HCT116 (cell line): ENCODE data around the gene ZNF804B. TPM values are rescaled to one million over a fixed set of nuclear protein-coding genes. Genes with fewer than 3 reads are reported as not detected.

Source experiments
- ATAC-seq: fragments of 200-7000 bp; cut with Tn5 transposase; 2 replicates; pipeline ENCODE4 v1.9.1; 2020; ENCODE audit warnings: mild to moderate bottlenecking, moderate library complexity
- BruUV-seq: library from RNA; stranded (reverse); fragments of 400-500 nt; replicated peaks from 2 replicates; lab custom pipeline; 2021; lab: Mats Ljungman, UMichigan
- CTCF ChIA-PET: fragments of 300-600 bp; sonication (Branson Sonifier 250); formaldehyde crosslinking; loops from one replicate; lab custom pipeline; 2021; ENCODE audit warnings: antibody characterized with exemption; lab: Charles Lee
- POLR2A ChIA-PET: fragments of 300-600, 350-600 bp; sonication (Branson Sonifier 250); formaldehyde crosslinking; loops from one replicate; lab custom pipeline; 2021; ENCODE audit warnings: antibody characterized with exemption; lab: Charles Lee
- RAD21 ChIA-PET, 2 experiments: fragments of 300-600 bp; sonication (Branson Sonifier 250); formaldehyde crosslinking; loops; one replicate each; lab custom pipeline; 2023; ENCODE audit warnings: low total read pairs in 2 of 2; ENCODE audit not compliant: uncharacterized antibody in 2 of 2, unreplicated experiment in 2 of 2, low non-redundant PET in 1 of 2; lab: Charles Lee
- DNase-seq: peaks from one replicate; pipeline ENCODE4 v3.0.0-alpha.2; 2010; ENCODE audit warnings: low read depth, low spot score
- H2AFZ ChIP-seq: fragments of 200-600 bp; shearing (Covaris generic), sonication (generic); 2 replicates; pipeline ENCODE4 v1.6.1; 2017; ENCODE audit warnings: low read depth, mixed run types, mixed read lengths, antibody characterized with exemption, low read length; ENCODE audit not compliant: poor library complexity, severe bottlenecking
- H3K27ac ChIP-seq: 2 replicates; pipeline ENCODE4 v1.5.1; 2012; ENCODE audit warnings: low read depth, low read length
- H3K27me3 ChIP-seq: fragments of 200-600 bp; sonication (generic); 2 replicates; pipeline ENCODE4 v1.6.1; 2016; ENCODE audit warnings: mixed run types, low read length, mixed read lengths; ENCODE audit not compliant: insufficient read depth
- H3K36me3 ChIP-seq, 2 experiments: fragments of 200-500 bp in 1 of 2; fragments of 200-600 bp in 1 of 2; sonication (Bioruptor generic) in 1 of 2; sonication (generic) in 1 of 2; 2 replicates each; pipeline versions ENCODE4 v1.5.1 to v1.6.1; 2014 to 2016; ENCODE audit warnings: low read length in 2 of 2, inconsistent platforms in 1 of 2, mixed read lengths in 1 of 2, mixed run types in 1 of 2; ENCODE audit not compliant: insufficient read depth in 2 of 2, control insufficient read depth in 1 of 2
- H3K4me1 ChIP-seq, 2 experiments: fragments of 200-600 bp in 1 of 2; sonication (generic) in 1 of 2; 2 replicates each; pipeline versions ENCODE4 v1.5.1 to v1.6.1; 2012 to 2017; ENCODE audit warnings: low read length in 2 of 2, inconsistent platforms in 1 of 2, mild to moderate bottlenecking in 1 of 2, mixed read lengths in 1 of 2, mixed run types in 1 of 2, moderate library complexity in 1 of 2; ENCODE audit not compliant: insufficient read depth in 2 of 2, control insufficient read depth in 1 of 2
- H3K4me2 ChIP-seq: fragments of 200-600 bp; sonication (generic); 2 replicates; pipeline ENCODE4 v1.6.1; 2017; ENCODE audit warnings: mixed run types, low read length, mixed read lengths
- H3K4me3 ChIP-seq, 2 experiments: fragments of 200-600 bp in 1 of 2; sonication (generic) in 1 of 2; replicated peaks in 1 of 2; 2 replicates each; pipeline ENCODE4 v1.5.1; 2011 to 2016; ENCODE audit warnings: low read length in 2 of 2, control low read depth in 1 of 2, low read depth in 1 of 2, mild to moderate bottlenecking in 1 of 2, mixed read lengths in 1 of 2, mixed run types in 1 of 2
- H3K79me2 ChIP-seq: fragments of 200-600 bp; sonication (generic); 2 replicates; pipeline ENCODE4 v1.6.1; 2017; ENCODE audit warnings: mild to moderate bottlenecking, mixed run types, low read length, moderate library complexity, mixed read lengths; ENCODE audit not compliant: insufficient read depth
- H3K9ac ChIP-seq: fragments of 200-600 bp; sonication (generic); 2 replicates; pipeline ENCODE4 v1.6.1; 2016; ENCODE audit warnings: low read length, mixed read lengths
- H3K9me2 ChIP-seq: fragments of 200-600 bp; sonication (generic), shearing (Covaris generic); 2 replicates; pipeline ENCODE4 v1.6.1; 2017; ENCODE audit warnings: mixed run types, mild to moderate bottlenecking, moderate library complexity; ENCODE audit not compliant: insufficient read depth
- H3K9me3 ChIP-seq, 2 experiments: fragments of 200-500 bp in 1 of 2; fragments of 200-600 bp in 1 of 2; sonication (Bioruptor generic) in 1 of 2; sonication (generic) in 1 of 2; 2 replicates each; pipeline ENCODE4 v1.6.1; 2014 to 2017; ENCODE audit warnings: low read length in 2 of 2, mixed read lengths in 2 of 2, inconsistent platforms in 1 of 2, low read depth in 1 of 2, mild to moderate bottlenecking in 1 of 2, mixed run types in 1 of 2, moderate library complexity in 1 of 2; ENCODE audit not compliant: control insufficient read depth in 1 of 2, insufficient read depth in 1 of 2
- H4K20me1 ChIP-seq: fragments of 200-600 bp; sonication (generic), shearing (Covaris generic); 2 replicates; pipeline ENCODE4 v1.6.1; 2017; ENCODE audit warnings: mixed run types, mild to moderate bottlenecking, moderate library complexity; ENCODE audit not compliant: insufficient read depth
- EGR1 ChIP-seq: IDR thresholded peaks from 2 replicates; pipeline ENCODE4 v1.6.1; 2012; ENCODE audit warnings: low read depth
- JUND ChIP-seq: IDR thresholded peaks from 2 replicates; pipeline ENCODE4 v1.6.1; 2012
- REST ChIP-seq: IDR thresholded peaks from 2 replicates; pipeline ENCODE4 v1.6.1; 2012; ENCODE audit warnings: low read depth
- YY1 ChIP-seq: IDR thresholded peaks from 2 replicates; pipeline ENCODE4 v1.6.1; 2011; ENCODE audit warnings: low read length, low read depth, moderate library complexity, mild to moderate bottlenecking; ENCODE audit not compliant: insufficient replicate concordance; ENCODE audit errors: extremely low read depth
- ZBTB33 ChIP-seq: IDR thresholded peaks from 2 replicates; pipeline ENCODE4 v1.6.1; 2011; ENCODE audit warnings: mild to moderate bottlenecking, low read length, moderate library complexity; ENCODE audit not compliant: insufficient replicate concordance; ENCODE audit errors: extremely low read depth
- intact Hi-C: fragments of 100-400 bp; cut with micrococcal nuclease; formaldehyde crosslinking; loops from 2 replicates; pipeline ENCODE4 v1.10.0; 2022
- total RNA-seq: library from RNA; stranded (reverse); gene quantifications from one replicate; pipeline ENCODE4 v1.2.1, GENCODE V29; 2021; ENCODE audit not compliant: unreplicated experiment
- TF ChIP-seq, protein P1 (sequence below): IDR thresholded peaks from 2 replicates; pipeline ENCODE4 v1.6.1; 2012

ZNF804B gene
- total RNA-seq, 1 experiment from 2014 or later = not detected

GRCh38 chr7:89023206-89023605 lies 263.7 kb downstream of the ZNF804B start (continued):
- TF ChIP-seq ZBTB33 = no peak
- no peak for TF ChIP-seq JUND

- ChIA-PET POLR2A (no interaction called here), CTCF (no interaction called here), RAD21 (no interaction called here)
- ATAC-seq (no peak), DNase-seq (no peak)
- Histone ChIP-seq H3K27ac (no peak overlapping the region), H3K36me3 (no peaks in the 10 kb centered on the region), H3K4me2 (no peak overlapping the region), H3K9ac (no peak overlapping the region), H3K27me3 (no peaks in the 10 kb centered on the region), H4K20me1 (no peaks in the 10 kb centered on the region), H3K4me3 (no peak overlapping the region), H3K4me1 (no peaks in the 10 kb centered on the region), H3K9me2 (no peaks in the 10 kb centered on the region), H3K79me2 (no peaks in the 10 kb centered on the region)
- BruUV-seq = no TSS peak
- TF ChIP-seq, protein P1, sequence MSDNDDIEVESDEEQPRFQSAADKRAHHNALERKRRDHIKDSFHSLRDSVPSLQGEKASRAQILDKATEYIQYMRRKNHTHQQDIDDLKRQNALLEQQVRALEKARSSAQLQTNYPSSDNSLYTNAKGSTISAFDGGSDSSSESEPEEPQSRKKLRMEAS = no peak
- TF ChIP-seq YY1 (no peak), REST (no peak), EGR1 (no peak)
- TF ChIP-seq, all 23 proteins: peak for 0
- no peaks in the 10 kb centered on the region; a peak in 1 of 4 replicates for H3K9me3 ChIP-seq
- H2AFZ ChIP-seq = no peak overlapping the region
- intact Hi-C loops = no loop called here
Observed at GRCh38 chr7:89023877-89024276, 264.4 kb downstream of the ZNF804B start.
